ENCODE measurements around the gene SPRR1B.

SPRR1B gene

GRCh38 chr1:153023109-153023508 lies 7.9 kb upstream of the SPRR1B start:
- TF ChIP-seq CTCF (IDR thresholded peaks at IDR 0.05; ENCODE audit: low read depth, low read length) = no peak
- H3K4me3 ChIP-seq (ENCODE audit: low read depth, low read length) = no peak overlapping the region

GRCh38 chr1:153024413-153024812 lies 6.6 kb upstream of the SPRR1B start:
- no peak for TF ChIP-seq CTCF (IDR thresholded peaks at IDR 0.05; ENCODE audit: low read depth, low read length)
- no peak overlapping the region for H3K4me3 ChIP-seq (ENCODE audit: low read depth, low read length)

- H3K4me3 ChIP-seq (ENCODE audit: low read depth, low read length) = no peak overlapping the region
- no peak for TF ChIP-seq CTCF (IDR thresholded peaks at IDR 0.05; ENCODE audit: low read depth, low read length)
These were observed 5.2 kb upstream of the SPRR1B start for GRCh38 chr1:153025797-153026196.

- H3K4me3 ChIP-seq (ENCODE audit: low read depth, low read length) = no peak overlapping the region
- no peak for TF ChIP-seq CTCF (IDR thresholded peaks at IDR 0.05; ENCODE audit: low read depth, low read length)
These were observed 2.2 kb upstream of the SPRR1B start for GRCh38 chr1:153028766-153029165.

GRCh38 chr1:153032073-153032472 lies 1.1 kb downstream of the SPRR1B start:
- H3K4me3 ChIP-seq (ENCODE audit: low read depth, low read length) = no peak overlapping the region
- TF ChIP-seq CTCF (IDR thresholded peaks at IDR 0.05; ENCODE audit: low read depth, low read length) = no peak

- no peak for TF ChIP-seq CTCF (IDR thresholded peaks at IDR 0.05; ENCODE audit: low read depth, low read length)
- no peak overlapping the region for H3K4me3 ChIP-seq (ENCODE audit: low read depth, low read length)
These were observed 1.8 kb downstream of the SPRR1B start for GRCh38 chr1:153032677-153033308.

- no peak overlapping the region for H3K4me3 ChIP-seq (ENCODE audit: low read depth, low read length)
- no peak for TF ChIP-seq CTCF (IDR thresholded peaks at IDR 0.05; ENCODE audit: low read depth, low read length)
These were observed 4.2 kb downstream of the SPRR1B start for GRCh38 chr1:153035211-153035610.
